GM12878 (cell line): Measurements from ENCODE around the gene SRP14. TPM values are rescaled to one million over a fixed set of nuclear protein-coding genes. Genes with fewer than 3 reads are reported as not detected.

ENCODE experiments used
- ASH2L ChIP-seq: fragments of 300-600, 200-600 bp; sonication (generic); IDR thresholded peaks from 2 replicates; pipeline ENCODE4 v1.6.1; 2017; ENCODE audit warnings: low read depth, mild to moderate bottlenecking, borderline replicate concordance
- ETV6 ChIP-seq, 2 experiments: fragments of 450-650 bp in 1 of 2; IDR thresholded peaks in 1 of 2; conservative IDR thresholded peaks in 1 of 2; 2 replicates each; pipeline ENCODE4 v1.6.1; 2014; ENCODE audit warnings: antibody characterized with exemption in 1 of 2, borderline replicate concordance in 1 of 2, low read depth in 1 of 2, mild to moderate bottlenecking in 1 of 2, moderate library complexity in 1 of 2
- FOXK2 ChIP-seq: fragments of 450-650 bp; IDR thresholded peaks from 2 replicates; pipeline ENCODE4 v1.6.1; 2017; ENCODE audit warnings: mild to moderate bottlenecking, moderate library complexity
- HCFC1 ChIP-seq: fragments of 150-350 bp; IDR thresholded peaks from 2 replicates; pipeline ENCODE4 v1.6.1; 2014; ENCODE audit warnings: low read length
- JUND ChIP-seq: IDR thresholded peaks from 2 replicates; pipeline ENCODE4 v1.6.1; 2012; ENCODE audit warnings: low read depth, mild to moderate bottlenecking, low read length, improper control_type of control experiment, moderate library complexity
- KLF5 ChIP-seq: fragments of 450-650 bp; IDR thresholded peaks from 2 replicates; pipeline ENCODE4 v1.6.1; 2014; ENCODE audit warnings: mild to moderate bottlenecking; ENCODE audit not compliant: partially characterized antibody
- MEF2A ChIP-seq: IDR thresholded peaks from 2 replicates; pipeline ENCODE4 v1.6.1; 2011; ENCODE audit warnings: low read depth, mild to moderate bottlenecking, low read length, moderate library complexity; ENCODE audit not compliant: insufficient read depth
- MEF2B ChIP-seq: fragments of 450-650 bp; IDR thresholded peaks from 2 replicates; pipeline ENCODE4 v1.6.1; 2018; ENCODE audit warnings: mild to moderate bottlenecking, moderate library complexity; ENCODE audit not compliant: partially characterized antibody, poor library complexity, severe bottlenecking
- MTA3 ChIP-seq: IDR thresholded peaks from 2 replicates; pipeline ENCODE4 v1.6.1; 2012; ENCODE audit warnings: low read length, inconsistent platforms, borderline replicate concordance
- MXI1 ChIP-seq: fragments of 150-350 bp; IDR thresholded peaks from 2 replicates; pipeline ENCODE4 v1.6.1; 2011; ENCODE audit warnings: low read depth, mild to moderate bottlenecking, inconsistent platforms, low read length, improper control_type of control experiment
- NFYA ChIP-seq: IDR thresholded peaks from 2 replicates; pipeline ENCODE4 v1.6.1; 2011; ENCODE audit warnings: low read depth, mild to moderate bottlenecking, low read length, improper control_type of control experiment, borderline replicate concordance
- POLR2AphosphoS2 ChIP-seq: IDR thresholded peaks from 2 replicates; pipeline ENCODE4 v1.6.1; 2011; ENCODE audit warnings: low read depth, mild to moderate bottlenecking, low read length, improper control_type of control experiment, moderate library complexity
- RAD21 ChIP-seq: IDR thresholded peaks from 2 replicates; pipeline ENCODE4 v1.6.1; 2011; ENCODE audit warnings: mild to moderate bottlenecking, low read depth, low read length, moderate library complexity; ENCODE audit not compliant: insufficient read depth
- RB1 ChIP-seq: fragments of 450-650 bp; formaldehyde crosslinking; IDR thresholded peaks from 2 replicates; pipeline ENCODE4 v1.6.1; 2017; ENCODE audit warnings: mild to moderate bottlenecking, borderline replicate concordance
- RBBP5 ChIP-seq: fragments of 200-600 bp; sonication (generic); conservative IDR thresholded peaks from 2 replicates; pipeline ENCODE4 v1.6.1; 2016
- RELA ChIP-seq: fragments of 450-650 bp; IDR thresholded peaks from 2 replicates; pipeline ENCODE4 v1.8.0; 2014; ENCODE audit warnings: borderline replicate concordance; ENCODE audit not compliant: partially characterized antibody
- SMARCA5 ChIP-seq: fragments of 450-650 bp; IDR thresholded peaks from 2 replicates; pipeline ENCODE4 v1.6.1; 2017; ENCODE audit warnings: mild to moderate bottlenecking
- SMC3 ChIP-seq: IDR thresholded peaks from 2 replicates; pipeline ENCODE4 v1.6.1; 2011; ENCODE audit warnings: low read length, improper control_type of control experiment, borderline replicate concordance
- SPI1 ChIP-seq: IDR thresholded peaks from 2 replicates; pipeline ENCODE4 v1.6.1; 2011; ENCODE audit warnings: low read depth, mild to moderate bottlenecking, low read length, moderate library complexity, borderline replicate concordance; ENCODE audit not compliant: insufficient read depth
- TAF1 ChIP-seq: IDR thresholded peaks from 2 replicates; pipeline ENCODE4 v1.6.1; 2011; ENCODE audit warnings: mild to moderate bottlenecking, low read depth, low read length, borderline replicate concordance
- TARDBP ChIP-seq: IDR thresholded peaks from 2 replicates; pipeline ENCODE4 v1.6.1; 2016; ENCODE audit warnings: borderline replicate concordance
- polyA plus RNA-seq, 11 experiments: library from polyadenylated mRNA; depleted of rRNA in 4 of 11; unstranded in 6 of 11; stranded (reverse) in 5 of 11; fragments of >200 nt; fragmentation: Nextera tagmentation in 4 of 11; fragmentation: Illumina TruSeq in 1 of 11; extraction: Ambion mirVana in 4 of 11; extraction: Trizol in 1 of 11; gene quantifications; 1 replicate in 1 of 11; 2 replicates in 10 of 11; pipeline versions ENCODE4 v1.2.1 to v1.2.3, GENCODE V29; 2011 to 2016; ENCODE audit warnings: inconsistent platforms in 2 of 11, missing spikeins in 2 of 11, low read depth in 1 of 11
- total RNA-seq, 4 experiments: library from RNA; depleted of rRNA in 3 of 4; stranded (reverse); fragments of >200 nt in 3 of 4; fragmentation: Illumina TruSeq in 1 of 4; extraction: Trizol in 1 of 4; gene quantifications; 2 replicates each; pipeline versions ENCODE4 v1.2.1 to v1.2.3, GENCODE V29; 2013 to 2021
- TF ChIP-seq, protein P1 (sequence below): fragments of 450-650 bp; IDR thresholded peaks from 2 replicates; pipeline ENCODE4 v1.6.1; 2016; ENCODE audit warnings: mild to moderate bottlenecking
- TF ChIP-seq, protein P2 (sequence below): fragments of 450-650 bp; IDR thresholded peaks from 2 replicates; pipeline ENCODE4 v1.6.1; 2016; ENCODE audit warnings: mild to moderate bottlenecking
- TF ChIP-seq, protein P3 (sequence below): fragments of 450-650 bp; IDR thresholded peaks from 2 replicates; pipeline ENCODE4 v1.6.1; 2017; ENCODE audit warnings: mild to moderate bottlenecking, moderate library complexity

The SRP14 gene
- total and polyA plus RNA-seq, 10 of the 15 experiments (the other 5 are each of a cell fraction or from before 2014, with no cell fraction given), result 141 to 1,182 (median 493) TPM

DNA sequence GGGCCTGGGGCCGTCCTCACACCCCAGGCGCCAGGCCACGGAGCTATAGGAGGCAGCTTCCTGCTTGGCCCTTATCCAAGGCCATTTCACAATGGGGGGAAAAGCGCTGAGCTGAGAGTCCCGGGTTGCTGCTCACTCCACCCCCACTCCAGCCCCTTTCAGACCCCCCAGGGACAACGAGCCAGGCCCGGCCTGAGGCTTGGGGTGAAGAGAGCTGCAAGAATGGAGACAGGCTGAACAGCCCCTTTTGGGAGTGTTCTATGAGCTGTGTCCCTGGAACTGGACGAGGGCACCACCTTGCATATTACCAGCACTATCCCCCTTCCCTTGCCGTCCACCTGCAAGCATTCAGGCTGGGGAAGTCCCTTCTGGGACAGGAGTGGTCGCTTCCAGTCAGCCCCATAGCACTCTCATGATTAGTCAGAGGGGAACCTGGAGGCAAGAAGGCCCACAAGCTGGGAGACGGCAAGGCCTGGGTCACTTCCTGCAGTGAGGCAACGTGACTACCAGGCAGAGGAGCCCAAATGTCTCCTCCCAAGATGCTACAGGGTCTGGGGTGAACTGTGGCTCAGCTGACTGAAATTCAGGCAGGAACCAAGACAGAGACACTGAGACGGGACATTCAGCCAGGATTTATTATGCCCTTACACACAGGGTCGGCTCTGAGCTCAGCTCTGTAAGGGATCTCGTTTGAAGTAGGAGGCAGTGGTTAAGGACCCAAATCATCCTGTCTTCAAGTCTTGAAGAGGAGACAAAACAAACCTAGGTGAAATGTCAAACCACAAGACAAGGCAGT lies 8.6 kb upstream of the SRP14 start (continued):
- TF ChIP-seq RELA, result peak; percentile 73
- no peak for TF ChIP-seq MEF2A
- peak; percentile 14; the same call in 1 of the 2 replicates for TF ChIP-seq SMC3
- TF ChIP-seq RBBP5, result no peak
- peak; percentile 24; the same call in 1 of the 2 replicates for TF ChIP-seq RAD21
- TF ChIP-seq HCFC1, result no peak
- peak; percentile 22; the same call in 1 of the 2 replicates for TF ChIP-seq TARDBP
- TF ChIP-seq KLF5, result no peak
- peak; percentile 54 for TF ChIP-seq MEF2B
- no peak for TF ChIP-seq MTA3
- TF ChIP-seq FOXK2, result no peak
- no peak for TF ChIP-seq TAF1
- peak; percentile 44; the same call in 1 of the 2 replicates for TF ChIP-seq JUND
- TF ChIP-seq, protein P1, sequence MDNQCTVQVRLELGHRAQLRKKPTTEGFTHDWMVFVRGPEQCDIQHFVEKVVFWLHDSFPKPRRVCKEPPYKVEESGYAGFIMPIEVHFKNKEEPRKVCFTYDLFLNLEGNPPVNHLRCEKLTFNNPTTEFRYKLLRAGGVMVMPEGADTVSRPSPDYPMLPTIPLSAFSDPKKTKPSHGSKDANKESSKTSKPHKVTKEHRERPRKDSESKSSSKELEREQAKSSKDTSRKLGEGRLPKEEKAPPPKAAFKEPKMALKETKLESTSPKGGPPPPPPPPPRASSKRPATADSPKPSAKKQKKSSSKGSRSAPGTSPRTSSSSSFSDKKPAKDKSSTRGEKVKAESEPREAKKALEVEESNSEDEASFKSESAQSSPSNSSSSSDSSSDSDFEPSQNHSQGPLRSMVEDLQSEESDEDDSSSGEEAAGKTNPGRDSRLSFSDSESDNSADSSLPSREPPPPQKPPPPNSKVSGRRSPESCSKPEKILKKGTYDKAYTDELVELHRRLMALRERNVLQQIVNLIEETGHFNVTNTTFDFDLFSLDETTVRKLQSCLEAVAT, result no peak
- TF ChIP-seq RB1, result peak; percentile 27; the same call in 1 of the 2 replicates
- TF ChIP-seq, protein P2, sequence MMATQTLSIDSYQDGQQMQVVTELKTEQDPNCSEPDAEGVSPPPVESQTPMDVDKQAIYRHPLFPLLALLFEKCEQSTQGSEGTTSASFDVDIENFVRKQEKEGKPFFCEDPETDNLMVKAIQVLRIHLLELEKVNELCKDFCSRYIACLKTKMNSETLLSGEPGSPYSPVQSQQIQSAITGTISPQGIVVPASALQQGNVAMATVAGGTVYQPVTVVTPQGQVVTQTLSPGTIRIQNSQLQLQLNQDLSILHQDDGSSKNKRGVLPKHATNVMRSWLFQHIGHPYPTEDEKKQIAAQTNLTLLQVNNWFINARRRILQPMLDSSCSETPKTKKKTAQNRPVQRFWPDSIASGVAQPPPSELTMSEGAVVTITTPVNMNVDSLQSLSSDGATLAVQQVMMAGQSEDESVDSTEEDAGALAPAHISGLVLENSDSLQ, result no peak; the same call in 1 of the 2 replicates
- TF ChIP-seq NFYA, result no peak
- no peak for TF ChIP-seq POLR2AphosphoS2
- TF ChIP-seq MXI1, result no peak
- TF ChIP-seq ASH2L, result no peak
- peak; percentile 64 for TF ChIP-seq SPI1
- TF ChIP-seq, protein P3, sequence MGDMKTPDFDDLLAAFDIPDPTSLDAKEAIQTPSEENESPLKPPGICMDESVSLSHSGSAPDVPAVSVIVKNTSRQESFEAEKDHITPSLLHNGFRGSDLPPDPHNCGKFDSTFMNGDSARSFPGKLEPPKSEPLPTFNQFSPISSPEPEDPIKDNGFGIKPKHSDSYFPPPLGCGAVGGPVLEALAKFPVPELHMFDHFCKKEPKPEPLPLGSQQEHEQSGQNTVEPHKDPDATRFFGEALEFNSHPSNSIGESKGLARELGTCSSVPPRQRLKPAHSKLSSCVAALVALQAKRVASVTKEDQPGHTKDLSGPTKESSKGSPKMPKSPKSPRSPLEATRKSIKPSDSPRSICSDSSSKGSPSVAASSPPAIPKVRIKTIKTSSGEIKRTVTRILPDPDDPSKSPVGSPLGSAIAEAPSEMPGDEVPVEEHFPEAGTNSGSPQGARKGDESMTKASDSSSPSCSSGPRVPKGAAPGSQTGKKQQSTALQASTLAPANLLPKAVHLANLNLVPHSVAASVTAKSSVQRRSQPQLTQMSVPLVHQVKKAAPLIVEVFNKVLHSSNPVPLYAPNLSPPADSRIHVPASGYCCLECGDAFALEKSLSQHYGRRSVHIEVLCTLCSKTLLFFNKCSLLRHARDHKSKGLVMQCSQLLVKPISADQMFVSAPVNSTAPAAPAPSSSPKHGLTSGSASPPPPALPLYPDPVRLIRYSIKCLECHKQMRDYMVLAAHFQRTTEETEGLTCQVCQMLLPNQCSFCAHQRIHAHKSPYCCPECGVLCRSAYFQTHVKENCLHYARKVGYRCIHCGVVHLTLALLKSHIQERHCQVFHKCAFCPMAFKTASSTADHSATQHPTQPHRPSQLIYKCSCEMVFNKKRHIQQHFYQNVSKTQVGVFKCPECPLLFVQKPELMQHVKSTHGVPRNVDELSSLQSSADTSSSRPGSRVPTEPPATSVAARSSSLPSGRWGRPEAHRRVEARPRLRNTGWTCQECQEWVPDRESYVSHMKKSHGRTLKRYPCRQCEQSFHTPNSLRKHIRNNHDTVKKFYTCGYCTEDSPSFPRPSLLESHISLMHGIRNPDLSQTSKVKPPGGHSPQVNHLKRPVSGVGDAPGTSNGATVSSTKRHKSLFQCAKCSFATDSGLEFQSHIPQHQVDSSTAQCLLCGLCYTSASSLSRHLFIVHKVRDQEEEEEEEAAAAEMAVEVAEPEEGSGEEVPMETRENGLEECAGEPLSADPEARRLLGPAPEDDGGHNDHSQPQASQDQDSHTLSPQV, result no peak
- TF ChIP-seq SMARCA5, result 0 out of 2 replicates have a peak, but pooled peaks have one; percentile 39
- peak in 1 of 2 experiments; percentile 93; a peak in 2 of 4 replicates for TF ChIP-seq ETV6 (conservative IDR thresholded peaks at IDR 0.05 in 1 of 2, IDR thresholded peaks at IDR 0.05 in 1 of 2; ENCODE audit: borderline replicate concordance in 1 of 2, low read depth in 1 of 2)
